DND-41 (cell line): ENCODE data around the gene TNFSF9.

Experiments used
- ATAC-seq: fragments of 200-7000 bp; cut with Tn5 transposase; 3 replicates; pipeline ENCODE4 v1.9.1; 2021; ENCODE audit warnings: low read depth; ENCODE audit not compliant: insufficient read depth
- DNase-seq: peaks from one replicate; pipeline ENCODE4 v3.0.0-alpha.2; 2020
- H2AFZ ChIP-seq: 2 replicates; pipeline ENCODE4 v1.6.0; 2012; ENCODE audit warnings: low read depth, low read length
- H3K27ac ChIP-seq: 2 replicates; pipeline ENCODE4 v1.5.1; 2012; ENCODE audit warnings: low read length, inconsistent platforms
- H3K27me3 ChIP-seq: fragments of 200-600 bp; sonication (generic); 2 replicates; pipeline ENCODE4 v1.6.0; 2012; ENCODE audit warnings: low read length, mild to moderate bottlenecking, inconsistent platforms; ENCODE audit not compliant: insufficient read depth, poor library complexity
- H3K36me3 ChIP-seq: 2 replicates; pipeline ENCODE4 v1.5.1; 2012; ENCODE audit warnings: low read length, inconsistent platforms; ENCODE audit not compliant: insufficient read depth
- H3K4me1 ChIP-seq: 2 replicates; pipeline ENCODE4 v1.5.1; 2012; ENCODE audit warnings: mild to moderate bottlenecking, low read length; ENCODE audit not compliant: insufficient read depth
- H3K4me2 ChIP-seq: 2 replicates; pipeline ENCODE4 v1.6.0; 2012; ENCODE audit warnings: mild to moderate bottlenecking, moderate library complexity, low read length, inconsistent platforms; ENCODE audit not compliant: insufficient read depth
- H3K4me3 ChIP-seq, 2 experiments: fragments of 200-600 bp in 1 of 2; shearing (Covaris generic) in 1 of 2; 2 replicates each; pipeline ENCODE4 v1.5.1; 2012 to 2016; ENCODE audit warnings: inconsistent platforms in 2 of 2, low read length in 2 of 2, mild to moderate bottlenecking in 2 of 2, low read depth in 1 of 2, moderate library complexity in 1 of 2
- H3K79me2 ChIP-seq: 2 replicates; pipeline ENCODE4 v1.6.0; 2012; ENCODE audit warnings: low read length, inconsistent platforms; ENCODE audit not compliant: insufficient read depth
- H3K9ac ChIP-seq: 2 replicates; pipeline ENCODE4 v1.6.0; 2012; ENCODE audit warnings: low read depth, mild to moderate bottlenecking, inconsistent platforms, low read length, moderate library complexity
- H3K9me3 ChIP-seq: 2 replicates; pipeline ENCODE4 v1.5.1; 2012; ENCODE audit warnings: low read length, moderate library complexity, mild to moderate bottlenecking, inconsistent platforms; ENCODE audit not compliant: insufficient read depth, severe bottlenecking
- H4K20me1 ChIP-seq: 2 replicates; pipeline ENCODE4 v1.6.0; 2012; ENCODE audit warnings: low read length; ENCODE audit not compliant: insufficient read depth
- CTCF ChIP-seq: IDR thresholded peaks from 2 replicates; pipeline ENCODE4 v1.5.1; 2012; ENCODE audit warnings: borderline replicate concordance, low read length, moderate library complexity, mild to moderate bottlenecking; ENCODE audit not compliant: poor library complexity, severe bottlenecking; ENCODE audit errors: extremely low read depth
- EZH2 ChIP-seq: IDR thresholded peaks from 3 replicates; pipeline ENCODE4 v1.6.1; 2012; ENCODE audit warnings: borderline replicate concordance, low read depth, mild to moderate bottlenecking, moderate library complexity, low read length, inconsistent platforms; ENCODE audit not compliant: severe bottlenecking

The TNFSF9 gene

GRCh38 chr19:6568816-6569215, 38.0 kb downstream of the TNFSF9 start:
- TF ChIP-seq EZH2 (no peak), CTCF (no peak)
- H4K20me1 ChIP-seq, result no peaks in the 10 kb centered on the region
- H3K4me3 ChIP-seq, result no peak overlapping the region
- no peak for ATAC-seq
- H3K9ac ChIP-seq, result no peak overlapping the region
- H3K36me3 ChIP-seq, result no peaks in the 10 kb centered on the region
- H2AFZ ChIP-seq, result no peak overlapping the region
- no peak for DNase-seq
- H3K4me1 ChIP-seq, result no peaks in the 10 kb centered on the region
- H3K27ac ChIP-seq, result no peak overlapping the region
- H3K4me2 ChIP-seq, result no peak overlapping the region
- no peaks in the 10 kb centered on the region for H3K79me2 ChIP-seq
- H3K27me3 ChIP-seq, result no peaks in the 10 kb centered on the region
- peaks cover 11% of the 10 kb centered on the region for H3K9me3 ChIP-seq

DNA sequence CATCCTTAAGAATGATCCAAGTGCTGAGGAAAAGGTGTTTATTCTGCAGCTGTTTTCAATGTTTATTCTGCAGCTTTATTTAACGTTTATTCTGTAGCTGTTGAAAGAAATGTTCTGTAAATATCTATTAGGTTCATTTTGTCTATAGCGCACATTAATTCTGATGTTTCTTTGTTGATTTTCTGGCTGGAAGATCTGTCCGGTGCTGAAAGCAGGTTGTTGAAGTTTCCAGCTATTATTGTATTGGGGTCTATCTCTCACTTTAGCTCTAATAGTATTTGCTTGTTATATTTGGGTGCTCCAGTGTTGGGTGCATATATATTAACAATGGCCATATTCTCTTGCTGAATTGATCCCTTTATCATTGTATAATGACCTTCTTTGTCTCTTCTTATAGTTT, 39.9 kb downstream of the TNFSF9 start:
- Histone ChIP-seq H3K4me3 (no peak overlapping the region), H2AFZ (no peak overlapping the region), H3K9ac (no peak overlapping the region), H3K4me1 (peaks cover under 1% of the 10 kb centered on the region), H3K36me3 (no peaks in the 10 kb centered on the region), H3K27me3 (no peaks in the 10 kb centered on the region), H3K4me2 (no peak overlapping the region), H4K20me1 (no peaks in the 10 kb centered on the region), H3K9me3 (peaks cover 5% of the 10 kb centered on the region), H3K79me2 (no peaks in the 10 kb centered on the region), H3K27ac (no peak overlapping the region)
- no peak for DNase-seq
- no peak for ATAC-seq
- TF ChIP-seq EZH2, result no peak
- TF ChIP-seq CTCF, result no peak

DNA sequence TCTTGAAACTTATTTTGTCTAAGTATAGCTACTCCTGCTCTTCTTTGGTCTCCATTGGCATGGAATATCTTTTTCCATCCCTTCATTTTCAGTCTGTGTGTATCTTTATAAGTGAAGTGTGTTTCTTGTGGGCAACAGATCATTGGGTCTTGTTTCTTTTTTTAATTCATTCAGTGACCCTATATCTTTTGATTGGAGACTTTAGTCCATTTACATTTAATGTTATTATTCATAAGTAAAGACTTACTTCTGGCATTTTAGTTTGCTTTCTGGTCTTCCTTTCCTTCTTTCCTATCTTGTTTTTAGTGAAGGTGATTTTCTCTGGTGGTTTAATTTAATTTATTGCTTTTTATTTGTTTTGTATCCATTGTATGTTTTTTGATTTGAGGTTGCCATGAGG, 40.3 kb downstream of the TNFSF9 start:
- TF ChIP-seq CTCF (no peak), EZH2 (no peak)
- Histone ChIP-seq H2AFZ (no peak overlapping the region), H3K27me3 (no peaks in the 10 kb centered on the region), H3K36me3 (no peaks in the 10 kb centered on the region), H3K27ac (no peak overlapping the region), H3K4me2 (no peak overlapping the region), H4K20me1 (no peaks in the 10 kb centered on the region), H3K4me3 (no peak overlapping the region), H3K9ac (no peak overlapping the region), H3K79me2 (no peaks in the 10 kb centered on the region), H3K4me1 (peaks cover 5% of the 10 kb centered on the region), H3K9me3 (peaks cover 5% of the 10 kb centered on the region)
- ATAC-seq (no peak), DNase-seq (no peak)

DNA sequence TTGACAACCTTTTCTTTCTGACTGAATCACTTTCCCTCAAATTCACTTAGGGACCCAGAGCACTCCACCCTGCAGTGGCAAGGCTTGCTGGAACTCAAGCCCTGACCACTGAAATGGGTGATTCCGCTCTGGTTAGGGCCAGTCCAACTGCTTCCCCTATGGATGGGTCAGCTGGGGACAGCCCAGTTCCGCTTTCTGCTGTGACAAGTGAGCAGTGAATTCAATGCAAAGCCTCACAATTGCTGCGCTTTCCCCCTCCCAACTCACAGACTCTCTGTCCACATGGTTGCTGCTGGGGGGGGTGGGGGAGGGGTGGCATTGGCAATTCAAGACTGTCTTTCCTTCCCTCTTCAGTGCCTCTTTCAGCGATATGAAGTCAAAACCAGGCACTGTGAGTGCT, 41.4 kb downstream of the TNFSF9 start:
- TF ChIP-seq CTCF (no peak), EZH2 (no peak)
- Histone ChIP-seq H3K27me3 (no peaks in the 10 kb centered on the region), H4K20me1 (no peaks in the 10 kb centered on the region), H3K79me2 (no peaks in the 10 kb centered on the region), H3K4me3 (no peak overlapping the region), H2AFZ (no peak overlapping the region), H3K36me3 (no peaks in the 10 kb centered on the region), H3K4me1 (peaks cover 16% of the 10 kb centered on the region), H3K9ac (no peak overlapping the region), H3K27ac (no peak overlapping the region), H3K9me3 (peaks cover 5% of the 10 kb centered on the region), H3K4me2 (no peak overlapping the region)
- DNase-seq, result no peak
- ATAC-seq, result no peak
